Trophoblast cell (in vitro differentiated cells and primary cell): ENCODE data around the gene SLC16A12.

Experiments used
- DNase-seq, 2 donors: peaks; one replicate each; pipeline ENCODE4 v3.0.0-alpha.2; 2016
- H2AFZ ChIP-seq: 2 replicates; pipeline ENCODE4 v1.6.1; 2013; ENCODE audit warnings: low read length, moderate library complexity, mild to moderate bottlenecking; ENCODE audit not compliant: insufficient read depth, poor library complexity
- H2AK5ac ChIP-seq: 2 replicates; pipeline ENCODE4 v1.6.1; 2013; ENCODE audit warnings: mild to moderate bottlenecking, low read length
- H2BK120ac ChIP-seq: 2 replicates; pipeline ENCODE4 v1.6.1; 2013; ENCODE audit warnings: low read length, mild to moderate bottlenecking, moderate library complexity; ENCODE audit not compliant: insufficient read depth, poor library complexity
- H2BK12ac ChIP-seq: 2 replicates; pipeline ENCODE4 v1.6.1; 2013; ENCODE audit warnings: mild to moderate bottlenecking, low read length, moderate library complexity
- H2BK5ac ChIP-seq: 2 replicates; pipeline ENCODE4 v1.6.1; 2013; ENCODE audit warnings: low read length, low read depth, moderate library complexity, mild to moderate bottlenecking; ENCODE audit not compliant: poor library complexity
- H3K14ac ChIP-seq: 2 replicates; pipeline ENCODE4 v1.6.1; 2013; ENCODE audit warnings: mild to moderate bottlenecking, low read length
- H3K18ac ChIP-seq: 2 replicates; pipeline ENCODE4 v1.6.1; 2013; ENCODE audit warnings: mild to moderate bottlenecking, low read length
- H3K23ac ChIP-seq: 2 replicates; pipeline ENCODE4 v1.6.1; 2013; ENCODE audit warnings: low read length
- H3K27ac ChIP-seq: 2 replicates; pipeline ENCODE4 v1.5.1; 2013; ENCODE audit warnings: low read depth, mild to moderate bottlenecking, inconsistent platforms, low read length, moderate library complexity
- H3K27me3 ChIP-seq: 2 replicates; pipeline ENCODE4 v1.6.1; 2013; ENCODE audit warnings: inconsistent platforms, mild to moderate bottlenecking, low read length, moderate library complexity; ENCODE audit not compliant: insufficient read depth
- H3K36me3 ChIP-seq, 2 experiments: 1 replicate in 1 of 2; 2 replicates in 1 of 2; pipeline ENCODE4 v1.6.1; 2013; ENCODE audit warnings: low read length in 2 of 2, mild to moderate bottlenecking in 2 of 2, moderate library complexity in 1 of 2; ENCODE audit not compliant: insufficient read depth in 2 of 2, control insufficient read depth in 1 of 2
- H3K4ac ChIP-seq: 2 replicates; pipeline ENCODE4 v1.6.1; 2013; ENCODE audit warnings: low read depth, mild to moderate bottlenecking, low read length, moderate library complexity
- H3K4me1 ChIP-seq, 2 experiments: 1 replicate in 1 of 2; 2 replicates in 1 of 2; pipeline ENCODE4 v1.6.1; 2013; ENCODE audit warnings: low read length in 2 of 2, mild to moderate bottlenecking in 2 of 2, moderate library complexity in 1 of 2; ENCODE audit not compliant: insufficient read depth in 2 of 2, control insufficient read depth in 1 of 2
- H3K4me2 ChIP-seq: 2 replicates; pipeline ENCODE4 v1.6.1; 2013; ENCODE audit warnings: inconsistent platforms, mild to moderate bottlenecking, low read length, moderate library complexity
- H3K4me3 ChIP-seq: 2 replicates; pipeline ENCODE4 v1.5.1; 2013; ENCODE audit warnings: mild to moderate bottlenecking, low read depth, low read length, inconsistent platforms
- H3K79me1 ChIP-seq: one replicate; pipeline ENCODE4 v1.6.1; 2013; ENCODE audit warnings: low read length
- H3K79me2 ChIP-seq: 2 replicates; pipeline ENCODE4 v1.6.1; 2013; ENCODE audit warnings: low read length, mild to moderate bottlenecking; ENCODE audit not compliant: control insufficient read depth, insufficient read depth, poor library complexity
- H3K9ac ChIP-seq: 2 replicates; pipeline ENCODE4 v1.6.1; 2013; ENCODE audit warnings: mild to moderate bottlenecking, low read length
- H3K9me3 ChIP-seq: 2 replicates; pipeline ENCODE4 v1.6.1; 2013; ENCODE audit warnings: low read depth, mild to moderate bottlenecking, control low read depth, inconsistent platforms, low read length; ENCODE audit not compliant: insufficient read depth
- H4K12ac ChIP-seq: 2 replicates; pipeline ENCODE4 v1.6.1; 2013; ENCODE audit warnings: low read depth, mild to moderate bottlenecking, low read length, moderate library complexity
- H4K8ac ChIP-seq: 2 replicates; pipeline ENCODE4 v1.6.1; 2013; ENCODE audit warnings: low read depth, mild to moderate bottlenecking, low read length, moderate library complexity
- H4K91ac ChIP-seq: one replicate; pipeline ENCODE4 v1.6.1; 2013; ENCODE audit warnings: low read depth, mild to moderate bottlenecking, low read length, moderate library complexity
- WGBS: extraction: QIAGEN DNeasy Blood & Tissue Kit; methylation state at CpG from one replicate; pipeline ENCODE4 v1.1.7; 2013; ENCODE audit warnings: missing lambda C conversion rate; ENCODE audit not compliant: insufficient read length, insufficient coverage; ENCODE audit errors: extremely low coverage; 5-methylcytosine and 5-hydroxymethylcytosine counted together

Gene SLC16A12

DNA sequence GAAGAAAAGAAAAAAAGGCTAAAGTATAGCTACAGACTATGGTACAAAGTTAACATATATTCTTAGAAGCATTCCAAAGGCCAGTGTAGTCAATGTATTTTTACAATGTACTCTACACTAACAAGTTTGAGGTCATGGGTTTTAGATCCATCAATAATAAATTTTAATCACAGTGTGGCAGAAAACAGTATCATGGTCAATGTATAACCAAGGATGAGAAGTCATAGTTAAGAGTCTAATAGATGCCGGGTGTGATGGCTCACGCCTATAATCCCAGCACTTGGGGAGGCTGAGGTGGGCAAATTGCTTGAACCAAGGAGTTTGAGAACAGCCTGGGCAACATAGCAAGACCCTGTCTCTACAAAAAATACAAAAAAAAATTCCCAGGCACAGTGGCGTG, 53.1 kb downstream of the SLC16A12 start:
- Histone ChIP-seq H4K91ac (no peak overlapping the region), H3K36me3 (no peaks in the 10 kb centered on the region), H3K27me3 (no peaks in the 10 kb centered on the region), H3K79me1 (no peaks in the 10 kb centered on the region), H3K18ac (no peak overlapping the region), H2BK12ac (no peak overlapping the region), H3K79me2 (no peaks in the 10 kb centered on the region), H3K9ac (no peak overlapping the region), H3K4me3 (no peak overlapping the region), H2BK5ac (no peak overlapping the region), H2BK120ac (no peak overlapping the region), H3K4ac (no peak overlapping the region), H3K27ac (no peak overlapping the region), H3K23ac (no peak overlapping the region), H4K8ac (no peak overlapping the region), H3K14ac (no peak overlapping the region), H3K9me3 (no peaks in the 10 kb centered on the region), H3K4me2 (no peak overlapping the region), H4K12ac (no peak overlapping the region), H2AK5ac (no peak overlapping the region), H3K4me1 (peaks cover 0 to 2% of the 10 kb centered on the region in 2 experiments), H2AFZ (no peak overlapping the region)
- no CpG with 5 or more reads among the region's 3 CpGs for WGBS
- no peak for DNase-seq

DNA sequence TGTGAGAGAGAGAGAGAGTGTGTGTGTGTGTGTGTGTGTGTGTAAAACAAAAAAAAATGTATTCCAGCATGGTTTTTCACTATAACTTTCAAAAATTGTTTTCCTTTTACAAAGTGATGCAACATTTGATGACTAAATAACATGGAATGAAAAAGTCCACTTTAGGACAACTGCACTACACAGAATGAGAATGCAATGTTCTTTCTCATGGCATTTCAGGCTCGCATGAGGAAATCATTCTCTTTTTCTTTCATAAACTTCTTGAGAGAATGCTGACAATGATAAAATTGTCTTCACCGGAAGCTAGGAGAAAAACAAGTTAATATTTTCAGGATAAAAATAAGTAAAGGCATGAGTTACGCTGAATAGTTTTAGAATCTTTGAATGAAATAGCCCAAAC, 53.7 kb downstream of the SLC16A12 start:
- Histone ChIP-seq H3K18ac (no peak overlapping the region), H3K14ac (no peak overlapping the region), H3K27ac (no peak overlapping the region), H3K4me3 (no peak overlapping the region), H2BK5ac (no peak overlapping the region), H2BK12ac (no peak overlapping the region), H3K36me3 (no peaks in the 10 kb centered on the region), H4K8ac (no peak overlapping the region), H3K4me2 (no peak overlapping the region), H3K4ac (no peak overlapping the region), H4K12ac (no peak overlapping the region), H3K9me3 (no peaks in the 10 kb centered on the region), H3K79me1 (no peaks in the 10 kb centered on the region), H2AK5ac (no peak overlapping the region), H2AFZ (no peak overlapping the region), H3K4me1 (peaks cover 0 to 2% of the 10 kb centered on the region in 2 experiments), H3K9ac (no peak overlapping the region), H3K27me3 (no peaks in the 10 kb centered on the region), H4K91ac (no peak overlapping the region), H2BK120ac (no peak overlapping the region), H3K23ac (no peak overlapping the region), H3K79me2 (no peaks in the 10 kb centered on the region)
- DNase-seq: peak; percentile 35 to 91
- no CpG with 5 or more reads among the region's 3 CpGs for WGBS

DNA sequence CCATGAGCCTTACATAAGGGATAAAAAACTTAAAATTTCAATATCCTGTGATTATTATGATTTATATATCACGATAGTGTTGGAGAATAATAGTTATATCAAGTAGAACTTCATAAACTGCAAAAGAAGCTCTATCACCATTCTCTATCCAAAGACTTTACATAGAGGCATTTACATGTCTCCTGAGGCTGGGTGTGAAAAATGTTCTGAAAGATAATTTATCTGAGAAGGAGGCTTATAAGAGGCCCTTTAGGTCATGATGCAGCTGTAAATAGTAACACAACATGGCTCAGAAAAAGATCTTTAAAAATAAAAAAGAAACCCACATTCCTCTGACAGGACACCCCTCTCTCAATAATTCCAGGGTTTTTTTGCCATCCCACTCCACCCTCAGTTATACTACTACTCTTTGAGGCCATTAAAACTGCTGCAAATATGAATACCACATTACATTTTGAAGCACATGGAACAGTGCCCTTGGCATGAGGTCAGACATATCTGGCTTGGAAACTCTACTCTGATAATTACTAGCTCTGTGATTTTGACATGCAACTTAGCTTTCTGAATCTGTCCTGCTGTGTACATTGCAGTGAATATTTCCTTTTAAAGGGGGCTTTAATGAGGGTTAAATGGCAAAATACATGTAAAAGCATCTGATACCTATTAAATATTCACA, 55.5 kb downstream of the SLC16A12 start:
- Histone ChIP-seq H2AFZ (no peak overlapping the region), H3K9ac (no peak overlapping the region), H3K23ac (no peak overlapping the region), H2BK12ac (no peak overlapping the region), H3K4me1 (peaks cover 0 to 2% of the 10 kb centered on the region in 2 experiments), H3K36me3 (no peaks in the 10 kb centered on the region), H3K27ac (no peak overlapping the region), H3K18ac (no peak overlapping the region), H3K9me3 (no peaks in the 10 kb centered on the region), H2AK5ac (no peak overlapping the region), H3K4ac (no peak overlapping the region), H4K8ac (no peak overlapping the region), H4K91ac (no peak overlapping the region), H3K27me3 (no peaks in the 10 kb centered on the region), H2BK5ac (no peak overlapping the region), H3K79me2 (no peaks in the 10 kb centered on the region), H3K14ac (no peak overlapping the region), H3K4me2 (no peak overlapping the region), H2BK120ac (no peak overlapping the region), H4K12ac (no peak overlapping the region), H3K79me1 (no peaks in the 10 kb centered on the region), H3K4me3 (no peak overlapping the region)
- no peak for DNase-seq
- WGBS: no CpG with 5 or more reads among the region's 1 CpG

DNA sequence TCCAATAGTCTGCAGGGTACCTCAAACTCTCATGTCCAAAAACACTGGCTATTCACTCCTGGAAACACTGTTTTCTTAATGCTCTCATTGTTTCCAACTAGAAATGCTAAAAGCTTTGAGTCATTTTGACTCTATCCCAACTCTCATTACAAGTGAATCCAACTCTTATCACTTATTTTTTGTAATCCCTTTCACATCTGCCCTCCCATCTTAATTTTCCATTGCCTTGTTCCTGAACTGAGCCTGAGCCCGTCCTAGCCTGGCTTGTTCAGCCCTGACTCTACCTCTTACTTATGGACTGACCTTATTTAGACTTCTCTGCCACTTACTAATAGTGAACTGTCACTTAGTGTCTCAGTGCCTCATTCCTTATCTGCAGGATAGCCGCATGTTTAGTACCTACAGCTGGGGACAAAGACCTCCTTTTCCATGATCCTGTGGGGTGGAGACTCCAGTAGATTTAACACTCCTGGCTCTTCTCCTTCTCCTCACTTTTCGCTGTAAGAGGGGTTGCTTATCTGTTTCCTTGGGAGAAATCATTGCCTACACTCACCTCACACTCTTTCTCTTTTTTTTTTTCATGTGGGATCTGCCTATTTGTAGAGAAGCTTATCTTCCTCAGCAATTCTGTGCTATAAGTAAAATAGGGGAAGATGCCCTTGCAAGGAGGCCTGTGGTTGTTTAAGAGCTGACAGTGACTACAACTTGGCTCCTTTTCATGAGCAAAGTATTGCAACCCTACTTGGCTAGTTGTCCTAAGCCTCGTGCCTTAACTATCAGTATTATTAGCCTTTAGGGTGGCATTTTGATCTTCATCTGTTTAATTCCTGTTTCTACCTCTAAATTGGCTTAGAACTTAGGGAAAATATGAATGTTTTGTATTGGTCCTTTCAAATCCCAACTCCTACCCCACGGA, 56.4 kb downstream of the SLC16A12 start:
- Histone ChIP-seq H4K12ac (no peak overlapping the region), H3K18ac (no peak overlapping the region), H4K8ac (no peak overlapping the region), H4K91ac (no peak overlapping the region), H3K4me2 (no peak overlapping the region), H3K4me3 (no peak overlapping the region), H3K23ac (no peak overlapping the region), H2AK5ac (no peak overlapping the region), H3K27me3 (no peaks in the 10 kb centered on the region), H2BK5ac (no peak overlapping the region), H3K4me1 (peaks cover 0 to 2% of the 10 kb centered on the region in 2 experiments), H3K4ac (no peak overlapping the region), H3K79me2 (no peaks in the 10 kb centered on the region), H3K36me3 (no peaks in the 10 kb centered on the region), H2AFZ (no peak overlapping the region), H3K14ac (no peak overlapping the region), H2BK12ac (no peak overlapping the region), H3K9ac (no peak overlapping the region), H2BK120ac (no peak overlapping the region), H3K79me1 (no peaks in the 10 kb centered on the region), H3K9me3 (no peaks in the 10 kb centered on the region), H3K27ac (no peak overlapping the region)
- WGBS: no CpG with 5 or more reads among the region's 5 CpGs
- DNase-seq: no peak
